Tibial artery (tissue), 4 donors: Measurements from ENCODE around the gene ALOX5AP.
A peak's percentile ranks its signal among the peaks of the same experiment; 100 is the strongest.

Source experiments
- DNase-seq, 2 donors: peaks; one replicate each; pipeline ENCODE4 v3.0.0-alpha.2; 2019
- H3K27ac ChIP-seq, 2 donors: fragments of 200-600 bp; sonication (generic) in 1 of 2; 1 replicate in 1 of 2; 2 replicates in 1 of 2; pipeline ENCODE4 v1.5.1; 2018 to 2019; ENCODE audit warnings: mild to moderate bottlenecking in 1 of 2
- H3K27me3 ChIP-seq, 2 donors: fragments of 200-600 bp; sonication (generic) in 1 of 2; one replicate each; pipeline versions ENCODE4 v1.5.1 to v1.6.0; 2016 to 2019
- H3K36me3 ChIP-seq, 3 donors: fragments of 200-600 bp; sonication (generic) in 2 of 3; one replicate each; pipeline ENCODE4 v1.5.1; 2016 to 2019; ENCODE audit warnings: mild to moderate bottlenecking in 2 of 3
- H3K4me1 ChIP-seq, 4 donors: fragments of 200-600 bp; sonication (generic) in 2 of 4; 1 replicate in 3 of 4; 2 replicates in 1 of 4; pipeline ENCODE4 v1.5.1; 2016 to 2019
- H3K4me3 ChIP-seq, 2 donors: fragments of 200-600 bp; sonication (generic) in 1 of 2; 1 replicate in 1 of 2; 2 replicates in 1 of 2; pipeline ENCODE4 v1.5.1; 2018 to 2019; ENCODE audit warnings: mild to moderate bottlenecking in 2 of 2
- H3K9me3 ChIP-seq, 3 donors: fragments of 200-600 bp; sonication (generic) in 1 of 3; one replicate each; pipeline ENCODE4 v1.5.1; 2016 to 2019
- intact Hi-C: fragments of 100-400 bp; cut with DNase I; formaldehyde crosslinking; loops from one replicate; pipeline ENCODE4 v1.15.0; 2023; ENCODE audit warnings: low total_unique reads
- TF ChIP-seq, protein P1 (sequence below), 2 experiments: fragments of 200-600 bp in 1 of 2; fragments of 450-650 bp in 1 of 2; IDR thresholded peaks; one replicate each; pipeline ENCODE4 v1.5.1; 2017 to 2019; ENCODE audit warnings: antibody characterized with exemption in 2 of 2, mild to moderate bottlenecking in 1 of 2, moderate library complexity in 1 of 2

Gene ALOX5AP

DNA sequence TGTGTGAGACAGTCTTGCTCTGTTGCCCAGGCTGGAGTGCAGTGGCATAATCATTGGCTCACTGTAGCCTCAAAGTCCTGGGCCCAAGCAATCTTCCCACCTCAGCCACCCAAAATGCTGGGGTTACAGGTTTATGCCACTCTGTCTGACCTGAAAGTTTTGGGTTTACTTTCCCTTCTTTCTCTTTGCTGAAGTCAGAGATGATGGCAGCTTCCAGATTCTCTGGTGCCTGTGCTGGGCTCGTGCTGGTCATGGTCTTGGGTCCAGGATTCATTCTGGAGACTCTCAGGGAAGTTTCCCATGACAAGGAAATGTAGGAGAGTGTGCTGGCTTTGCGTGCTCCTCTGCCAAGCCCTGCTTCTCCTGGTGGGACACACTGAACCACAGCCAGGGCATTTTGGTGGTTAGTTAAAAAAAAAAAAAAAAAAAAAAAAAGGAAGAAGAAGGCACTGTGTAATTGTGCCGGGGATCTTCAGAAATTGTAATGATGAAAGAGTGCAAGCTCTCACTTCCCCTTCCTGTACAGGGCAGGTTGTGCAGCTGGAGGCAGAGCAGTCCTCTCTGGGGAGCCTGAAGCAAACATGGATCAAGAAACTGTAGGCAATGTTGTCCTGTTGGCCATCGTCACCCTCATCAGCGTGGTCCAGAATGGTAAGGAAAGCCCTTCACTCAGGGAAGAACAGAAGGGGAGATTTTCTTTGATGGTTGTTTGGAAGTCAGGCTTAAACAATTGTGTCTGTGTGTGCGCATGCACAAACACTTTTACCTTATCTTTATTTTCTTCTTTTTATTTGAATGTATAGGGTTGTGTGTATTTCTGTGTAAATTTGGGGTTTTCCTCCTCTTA lies at the start of gene ALOX5AP:
Gene ALOX5AP (plus strand): TSS at position 519 of the 847 bp plus-strand sequence. CDS start 63 bp downstream, at position 582.
- peaks cover 0 to 6% (median 0%) of the 10 kb centered on the region in 4 donors for H3K4me1 ChIP-seq
- H3K27ac ChIP-seq: no peak within 1 kb of the TSS
- H3K27me3 ChIP-seq: no peaks in the 10 kb centered on the region
- TF ChIP-seq, protein P1, sequence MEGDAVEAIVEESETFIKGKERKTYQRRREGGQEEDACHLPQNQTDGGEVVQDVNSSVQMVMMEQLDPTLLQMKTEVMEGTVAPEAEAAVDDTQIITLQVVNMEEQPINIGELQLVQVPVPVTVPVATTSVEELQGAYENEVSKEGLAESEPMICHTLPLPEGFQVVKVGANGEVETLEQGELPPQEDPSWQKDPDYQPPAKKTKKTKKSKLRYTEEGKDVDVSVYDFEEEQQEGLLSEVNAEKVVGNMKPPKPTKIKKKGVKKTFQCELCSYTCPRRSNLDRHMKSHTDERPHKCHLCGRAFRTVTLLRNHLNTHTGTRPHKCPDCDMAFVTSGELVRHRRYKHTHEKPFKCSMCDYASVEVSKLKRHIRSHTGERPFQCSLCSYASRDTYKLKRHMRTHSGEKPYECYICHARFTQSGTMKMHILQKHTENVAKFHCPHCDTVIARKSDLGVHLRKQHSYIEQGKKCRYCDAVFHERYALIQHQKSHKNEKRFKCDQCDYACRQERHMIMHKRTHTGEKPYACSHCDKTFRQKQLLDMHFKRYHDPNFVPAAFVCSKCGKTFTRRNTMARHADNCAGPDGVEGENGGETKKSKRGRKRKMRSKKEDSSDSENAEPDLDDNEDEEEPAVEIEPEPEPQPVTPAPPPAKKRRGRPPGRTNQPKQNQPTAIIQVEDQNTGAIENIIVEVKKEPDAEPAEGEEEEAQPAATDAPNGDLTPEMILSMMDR (IDR thresholded peaks at IDR 0.05): no peak
- no peak for DNase-seq
- peak within 1 kb of the TSS; percentile 8 to 13 for H3K4me3 ChIP-seq
- intact Hi-C loops: no loop called here
- no peaks in the 10 kb centered on the region for H3K9me3 ChIP-seq
- no peaks in the 10 kb centered on the region for H3K36me3 ChIP-seq

DNA sequence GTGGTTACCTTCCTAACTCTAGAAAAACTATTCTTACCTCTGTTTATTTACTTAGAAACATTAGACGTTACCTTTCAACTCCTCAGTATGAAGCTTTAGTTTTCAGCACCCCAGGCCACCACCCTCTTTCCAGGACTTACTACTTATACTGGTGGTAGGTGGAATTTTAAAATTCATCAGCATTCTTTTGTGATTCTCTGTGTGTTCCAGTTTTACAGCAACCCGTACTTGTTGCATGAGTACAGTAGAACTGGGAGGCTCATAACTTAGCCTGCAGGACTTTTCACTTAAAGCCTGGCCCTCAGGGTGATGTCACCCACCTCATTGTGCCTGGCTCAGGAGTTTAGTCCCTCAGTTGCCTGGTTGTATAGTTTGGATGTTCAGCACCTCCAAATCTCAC lies 49.4 kb upstream of the ALOX5AP start:
- no peak overlapping the region for H3K27ac ChIP-seq
- no peaks in the 10 kb centered on the region for H3K36me3 ChIP-seq
- H3K27me3 ChIP-seq: no peaks in the 10 kb centered on the region
- H3K4me1 ChIP-seq: peaks cover 0 to 11% (median 2%) of the 10 kb centered on the region in 4 donors
- intact Hi-C loops: loop anchor here (5.0 kb wide), 1 partner anchor 46 kb away; no protein-coding TSS in a partner anchor
- H3K4me3 ChIP-seq: no peak overlapping the region
- H3K9me3 ChIP-seq: no peaks in the 10 kb centered on the region
- TF ChIP-seq, protein P1 (IDR thresholded peaks at IDR 0.05): no peak
- no peak for DNase-seq

DNA sequence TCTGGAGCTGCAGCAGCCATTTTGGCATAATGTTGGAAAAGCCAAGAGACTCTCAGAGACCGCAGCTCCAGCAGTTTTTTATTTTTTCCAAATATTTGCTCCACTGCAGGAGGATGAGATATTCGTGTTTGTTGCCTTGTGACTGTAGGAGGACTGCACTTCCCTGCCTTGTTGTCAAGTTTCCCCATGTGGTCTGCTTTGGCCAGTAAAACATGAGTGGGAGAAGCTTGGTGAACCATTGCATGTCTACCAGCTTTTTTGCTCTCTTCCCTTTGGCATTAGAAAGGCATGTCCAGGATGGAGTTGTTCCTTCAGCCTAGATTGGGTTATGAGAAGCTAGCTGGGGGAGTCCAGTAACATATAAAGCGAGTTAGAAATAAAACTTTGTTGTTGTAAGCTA lies 47.7 kb upstream of the ALOX5AP start:
- H3K27me3 ChIP-seq: no peaks in the 10 kb centered on the region
- H3K27ac ChIP-seq: no peak overlapping the region
- H3K9me3 ChIP-seq: no peaks in the 10 kb centered on the region
- H3K4me3 ChIP-seq: no peak overlapping the region
- peaks cover 0 to 11% (median 2%) of the 10 kb centered on the region in 4 donors for H3K4me1 ChIP-seq
- TF ChIP-seq, protein P1 (IDR thresholded peaks at IDR 0.05): no peak
- DNase-seq: no peak
- intact Hi-C loops: loop anchor here (5.0 kb wide), 1 partner anchor 45 kb away; no protein-coding TSS in a partner anchor
- H3K36me3 ChIP-seq: no peaks in the 10 kb centered on the region

DNA sequence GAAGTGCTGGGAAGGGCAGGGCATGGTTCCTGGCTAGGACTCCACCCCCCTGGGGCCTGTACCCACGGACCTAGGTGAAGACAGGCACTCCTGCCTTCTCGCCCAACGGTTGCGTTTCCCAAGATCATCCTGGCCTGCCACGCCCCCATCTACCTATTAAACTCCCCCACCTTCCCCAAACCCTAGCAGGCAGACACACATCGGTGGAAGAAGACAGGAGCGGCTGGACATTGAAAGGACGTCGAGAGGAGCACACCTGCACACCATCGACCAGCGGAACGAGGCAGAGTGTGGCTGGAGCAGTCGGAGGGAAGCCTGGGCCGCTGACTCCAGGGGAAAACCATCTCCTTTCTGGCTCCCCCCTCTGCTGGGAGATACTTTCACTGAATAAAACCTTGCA lies 45.6 kb upstream of the ALOX5AP start:
- no peaks in the 10 kb centered on the region for H3K27me3 ChIP-seq
- H3K27ac ChIP-seq: peak overlapping the region; percentile 35 to 46
- no peaks in the 10 kb centered on the region for H3K9me3 ChIP-seq
- intact Hi-C loops: loop anchor here (5.0 kb wide), 1 partner anchor 43 kb away; no protein-coding TSS in a partner anchor
- H3K36me3 ChIP-seq: no peaks in the 10 kb centered on the region
- no peak overlapping the region for H3K4me3 ChIP-seq
- peaks cover 0 to 11% (median 2%) of the 10 kb centered on the region in 4 donors for H3K4me1 ChIP-seq
- TF ChIP-seq, protein P1 (IDR thresholded peaks at IDR 0.05): no peak
- peak in 1 of 2 donors; percentile 61 for DNase-seq

DNA sequence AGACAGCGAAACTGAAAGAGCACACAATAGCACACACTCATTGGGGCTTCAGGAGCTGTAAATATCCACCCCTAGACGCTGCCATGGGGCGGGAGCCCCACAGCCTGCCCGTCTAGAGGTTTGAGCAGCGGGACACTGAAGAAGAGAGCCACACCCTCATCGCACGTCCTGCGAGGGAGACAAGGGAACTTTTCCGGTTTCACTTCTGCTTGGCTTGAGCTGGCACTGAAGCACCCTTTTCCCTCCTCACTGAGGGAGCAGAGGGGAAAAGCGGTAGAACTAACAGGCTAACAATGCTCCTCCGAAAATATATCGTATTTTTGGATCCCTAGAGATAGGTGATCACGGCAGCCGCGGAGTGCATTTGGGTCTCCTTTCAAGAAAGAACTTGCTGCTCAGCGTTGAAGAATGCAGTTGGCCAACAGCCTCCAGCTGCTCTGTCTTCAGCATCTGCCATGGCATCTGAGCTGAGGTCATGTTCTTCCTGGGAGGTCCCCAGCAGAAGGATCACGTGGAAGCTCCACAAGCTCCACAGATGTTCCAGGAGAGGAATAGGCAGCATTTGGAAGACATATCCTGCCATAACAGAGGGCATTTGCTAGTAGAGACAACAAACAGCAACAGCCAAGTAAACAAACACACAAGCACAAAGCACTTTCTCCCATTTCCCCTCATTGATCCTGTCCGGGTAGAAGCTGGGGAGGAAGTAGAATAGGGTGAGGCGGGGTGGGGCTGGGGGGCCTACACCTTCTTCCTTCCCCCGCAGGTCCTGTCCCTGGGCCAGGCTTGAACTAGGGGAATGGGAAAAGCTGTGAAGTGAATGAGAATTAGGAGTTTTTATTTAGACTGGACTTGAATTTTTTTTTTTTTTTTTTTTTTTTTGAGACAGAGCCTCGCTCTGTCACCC lies 44.8 kb upstream of the ALOX5AP start:
- DNase-seq: peak; percentile 77 to 81
- Histone ChIP-seq H3K27me3 (no peaks in the 10 kb centered on the region), H3K4me1 (peaks cover 0 to 11% (median 2%) of the 10 kb centered on the region in 4 donors), H3K9me3 (no peaks in the 10 kb centered on the region), H3K27ac (peak overlapping the region; percentile 35 to 46), H3K4me3 (peak overlapping the region; percentile 43 to 46), H3K36me3 (no peaks in the 10 kb centered on the region)
- TF ChIP-seq, protein P1 (IDR thresholded peaks at IDR 0.05): no peak
- intact Hi-C loops: no loop called here
